GM12801 (cell line): Measurements from ENCODE around the gene TOR4A.

Experiments
- TF ChIP-seq, protein P1 (sequence below): IDR thresholded peaks from one replicate; pipeline ENCODE4 v1.5.1; 2011; ENCODE audit warnings: control low read depth; ENCODE audit not compliant: insufficient read length; ENCODE audit errors: extremely low read depth

The TOR4A gene

DNA sequence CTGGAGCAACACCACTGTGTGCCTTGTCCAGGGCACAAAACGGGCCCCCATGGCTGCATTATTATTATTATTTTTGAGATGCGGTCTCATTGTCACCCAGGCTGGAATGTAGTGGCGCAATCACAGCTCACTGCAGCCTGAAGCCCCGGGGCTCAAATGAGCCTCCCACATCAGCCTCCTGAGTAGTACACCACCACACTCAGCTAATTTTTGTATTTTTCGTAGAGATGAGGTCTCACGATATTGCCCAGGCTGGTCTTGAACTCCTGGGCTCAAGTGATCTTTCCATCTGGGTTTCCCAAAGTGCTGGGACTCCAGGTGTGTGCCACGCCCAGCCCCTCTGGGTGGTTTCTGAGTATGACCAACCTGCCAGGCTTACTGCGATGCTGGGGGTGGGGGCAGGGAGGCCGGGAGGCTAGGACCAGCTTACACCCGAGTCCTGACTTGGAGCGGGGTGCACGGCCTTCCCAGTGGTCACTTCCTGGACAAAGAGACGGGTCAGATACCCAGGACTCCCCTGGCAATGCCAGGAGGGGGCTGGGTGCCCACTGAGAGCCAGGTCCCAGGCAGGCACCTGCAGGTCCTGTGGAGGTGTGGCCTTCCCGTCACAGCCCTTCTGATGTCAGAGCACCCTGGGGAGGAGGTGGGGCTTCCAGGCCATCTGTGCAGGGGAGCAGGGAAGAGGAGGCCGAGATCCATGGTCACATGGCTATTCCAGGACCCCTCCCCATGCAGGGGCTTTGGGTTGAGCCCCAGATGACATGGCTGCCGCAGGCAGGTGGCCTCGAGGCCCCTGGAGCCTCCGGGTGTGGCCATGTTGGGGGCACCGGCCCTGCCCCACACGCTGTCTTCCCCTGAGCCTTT is 32.9 kb downstream of the TOR4A start:
- TF ChIP-seq, protein P1, sequence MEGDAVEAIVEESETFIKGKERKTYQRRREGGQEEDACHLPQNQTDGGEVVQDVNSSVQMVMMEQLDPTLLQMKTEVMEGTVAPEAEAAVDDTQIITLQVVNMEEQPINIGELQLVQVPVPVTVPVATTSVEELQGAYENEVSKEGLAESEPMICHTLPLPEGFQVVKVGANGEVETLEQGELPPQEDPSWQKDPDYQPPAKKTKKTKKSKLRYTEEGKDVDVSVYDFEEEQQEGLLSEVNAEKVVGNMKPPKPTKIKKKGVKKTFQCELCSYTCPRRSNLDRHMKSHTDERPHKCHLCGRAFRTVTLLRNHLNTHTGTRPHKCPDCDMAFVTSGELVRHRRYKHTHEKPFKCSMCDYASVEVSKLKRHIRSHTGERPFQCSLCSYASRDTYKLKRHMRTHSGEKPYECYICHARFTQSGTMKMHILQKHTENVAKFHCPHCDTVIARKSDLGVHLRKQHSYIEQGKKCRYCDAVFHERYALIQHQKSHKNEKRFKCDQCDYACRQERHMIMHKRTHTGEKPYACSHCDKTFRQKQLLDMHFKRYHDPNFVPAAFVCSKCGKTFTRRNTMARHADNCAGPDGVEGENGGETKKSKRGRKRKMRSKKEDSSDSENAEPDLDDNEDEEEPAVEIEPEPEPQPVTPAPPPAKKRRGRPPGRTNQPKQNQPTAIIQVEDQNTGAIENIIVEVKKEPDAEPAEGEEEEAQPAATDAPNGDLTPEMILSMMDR = no peak

DNA sequence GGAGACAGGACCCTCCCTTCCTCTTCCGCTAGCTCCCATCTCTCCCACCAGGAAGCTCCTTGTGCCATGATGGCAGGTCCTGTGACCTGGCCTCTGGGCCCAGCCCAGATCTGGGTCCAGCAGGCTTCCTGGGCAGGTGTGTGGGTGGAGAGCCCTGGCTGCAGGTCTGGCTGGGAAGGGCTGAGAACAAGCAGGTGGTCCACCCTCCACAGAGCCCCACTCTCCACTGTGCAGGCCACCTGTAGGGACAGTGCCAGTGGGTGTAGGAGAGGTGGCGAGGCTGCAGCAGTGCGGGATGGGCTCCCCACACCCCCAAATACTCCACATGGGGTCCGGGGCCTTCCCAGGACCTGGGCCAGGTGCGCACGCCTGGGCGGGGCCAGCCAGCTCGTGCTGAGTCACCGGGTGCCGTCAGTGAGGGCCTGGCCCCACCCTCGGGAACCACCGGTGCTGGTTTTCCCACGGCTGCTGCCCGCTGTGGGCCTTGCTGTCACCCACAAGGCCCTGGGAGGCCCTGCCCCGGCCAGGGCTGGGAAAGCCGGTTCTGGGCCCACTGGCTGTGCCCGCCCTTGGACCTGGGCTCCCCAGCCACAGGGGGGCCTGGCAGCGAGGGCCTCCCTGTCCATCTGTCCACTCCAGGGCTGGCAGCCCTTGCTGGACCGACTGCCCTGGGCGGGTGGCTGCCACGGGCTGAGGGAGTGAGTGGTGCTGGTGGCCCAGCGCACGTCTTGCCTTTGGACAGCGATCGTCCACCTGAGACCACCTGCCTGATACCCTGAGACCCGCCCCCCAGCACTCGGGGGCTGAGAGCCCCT is 33.9 kb downstream of the TOR4A start:
- TF ChIP-seq, protein P1 = no peak

DNA sequence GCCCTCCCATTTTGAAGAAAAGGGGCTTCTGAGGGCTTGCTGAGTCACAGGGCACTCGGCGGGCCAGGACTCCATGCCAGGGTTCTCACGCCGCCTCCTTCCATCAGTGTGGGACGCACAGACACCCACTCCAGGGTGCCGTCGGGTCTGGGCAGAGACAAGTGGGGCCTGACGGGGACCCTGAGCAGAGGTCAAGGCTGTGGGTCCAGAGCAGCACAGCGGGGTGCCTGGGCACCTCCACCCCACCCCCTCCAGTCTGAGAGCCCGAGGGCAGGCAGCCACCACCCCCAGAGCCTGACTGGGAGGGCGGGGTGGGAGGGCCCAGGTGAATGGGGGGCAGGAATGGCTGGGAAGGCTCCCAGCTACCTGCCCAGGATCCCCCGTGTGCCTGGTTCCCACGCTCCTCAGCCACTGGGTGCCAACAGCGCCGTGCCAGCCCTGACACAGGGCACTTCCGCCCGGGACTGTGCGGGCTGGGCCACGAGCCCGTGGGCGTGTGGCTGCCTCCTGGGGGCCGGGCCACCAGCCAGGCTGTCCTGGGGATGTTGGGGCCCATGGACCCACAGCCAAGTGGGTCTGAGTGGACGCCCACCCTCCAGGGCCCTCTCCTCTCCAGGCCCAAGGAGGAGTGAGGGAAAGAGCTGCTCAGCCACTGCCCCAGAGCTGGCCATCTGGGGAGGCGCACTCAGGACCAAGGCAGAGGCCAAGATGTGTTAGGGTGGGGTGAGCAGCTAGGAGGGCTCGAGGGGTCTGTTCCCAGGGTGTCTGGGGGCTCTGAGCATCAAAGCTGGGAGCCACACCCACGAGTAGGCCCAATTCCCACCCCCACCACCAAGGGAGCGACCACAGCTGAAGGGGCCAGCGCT is 34.7 kb downstream of the TOR4A start:
- TF ChIP-seq, protein P1 = no peak

DNA sequence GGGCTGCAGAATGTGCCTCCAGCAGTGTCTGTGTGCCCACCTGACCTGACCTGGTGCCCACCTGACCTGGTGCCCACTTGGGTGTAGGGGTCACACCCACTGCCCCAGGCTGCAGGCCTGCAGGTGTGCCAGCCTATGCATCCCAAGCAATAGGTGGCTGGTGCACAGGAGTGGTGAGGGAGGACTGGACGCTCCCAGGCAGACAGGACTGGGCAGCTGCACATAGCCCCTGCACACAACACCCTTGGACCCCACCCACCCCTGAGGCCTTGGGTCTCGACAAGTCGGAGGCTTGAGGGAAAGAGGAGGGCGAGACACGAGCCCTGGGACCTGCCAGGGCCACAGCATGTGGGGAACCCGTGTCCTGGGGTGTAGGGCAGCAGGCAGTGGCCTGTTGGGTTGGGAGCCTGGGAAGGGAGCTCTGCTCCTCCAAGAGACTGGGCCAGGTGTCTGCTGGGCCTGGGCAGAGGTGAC is 35.4 kb downstream of the TOR4A start:
- TF ChIP-seq, protein P1 = no peak

DNA sequence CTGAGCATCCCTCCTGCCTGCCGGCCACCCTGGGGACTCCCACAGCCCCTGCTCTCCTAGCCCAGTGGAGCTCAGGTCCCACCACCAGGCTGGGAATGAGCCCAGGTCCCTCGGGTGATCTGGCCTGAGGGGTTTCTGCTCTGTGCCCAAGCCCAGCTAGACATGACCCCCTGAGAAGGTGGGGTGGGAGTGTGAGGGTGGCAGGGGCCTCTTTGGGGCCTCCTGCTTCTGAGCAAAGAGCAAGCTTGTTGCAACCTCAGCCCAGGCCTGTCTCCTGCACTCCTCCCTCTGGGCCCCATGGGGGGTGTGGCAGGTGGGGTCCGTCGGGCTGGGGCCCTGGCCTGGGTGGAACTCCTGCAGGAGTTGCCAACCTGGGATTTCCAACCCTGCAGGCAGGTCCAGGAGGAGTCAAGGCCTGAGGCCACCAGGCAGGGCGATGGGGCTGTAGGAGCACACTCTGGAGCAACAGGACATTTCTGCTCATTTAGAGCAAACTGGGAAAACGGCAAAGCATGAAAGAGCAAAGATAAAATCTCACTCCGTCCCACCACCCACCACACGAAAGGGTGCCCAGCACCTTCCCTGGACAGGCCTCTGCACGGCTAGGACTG is 35.9 kb downstream of the TOR4A start:
- TF ChIP-seq, protein P1 = no peak

DNA sequence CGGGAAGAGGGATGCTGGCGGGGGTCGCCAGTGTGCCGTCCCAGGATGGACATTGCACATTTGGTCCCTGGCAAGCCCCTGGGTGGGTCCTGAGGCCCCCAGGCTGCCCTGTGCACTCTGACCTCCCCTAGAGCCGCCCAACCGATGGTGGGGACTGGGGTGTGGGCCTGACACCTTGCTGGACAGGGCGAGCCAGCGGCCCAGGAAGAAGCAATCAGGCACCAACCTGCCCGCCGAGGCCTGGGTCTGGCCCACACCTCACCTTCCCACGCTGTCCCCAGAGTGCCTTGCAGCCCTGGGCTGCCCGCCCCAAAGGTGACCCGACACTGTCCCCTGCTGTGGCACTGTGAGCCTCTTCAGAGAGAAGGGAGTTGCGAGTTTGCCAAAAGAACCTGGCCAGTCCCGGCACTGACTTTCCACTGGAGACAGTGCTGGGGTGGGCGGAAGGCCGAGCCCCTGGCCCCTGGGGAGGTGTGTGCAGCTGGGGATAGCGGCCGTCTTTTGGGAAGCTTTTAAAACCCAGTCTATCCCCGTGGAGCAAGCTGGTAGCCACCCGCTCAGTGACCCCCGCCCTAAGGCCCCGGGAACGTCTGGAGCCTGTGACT is 36.5 kb downstream of the TOR4A start:
- TF ChIP-seq, protein P1 = no peak
